ENCODE results near the gene PIK3C3.

The PIK3C3 gene

GRCh38 chr18:41954827-41955613 lies at the start of gene PIK3C3:
Gene PIK3C3, plus strand, starts transcription at chr18:41955234. Its CDS starts 58 bp downstream, at chr18:41955292.
- TF ChIP-seq MAX (IDR thresholded peaks at IDR 0.05; ENCODE audit: low read depth, low read length) (peak; percentile 40; the same call in 1 of the 2 replicates), CTCF (IDR thresholded peaks at IDR 0.05; ENCODE audit: low read depth, low read length) (no peak), MYC (IDR thresholded peaks at IDR 0.05; ENCODE audit: low read depth, low read length) (no peak), POLR2A (IDR thresholded peaks at IDR 0.05; ENCODE audit: extremely low read depth, insufficient read length) (peak; percentile 21)
- peak within 1 kb of the TSS; percentile 93 for H3K4me3 ChIP-seq (ENCODE audit: low read depth, low read length)
- peak; percentile 96 for DNase-seq (ENCODE audit: low read depth)

GRCh38 chr18:41905786-41906527 lies 49.1 kb upstream of the PIK3C3 start:
- TF ChIP-seq POLR2A (IDR thresholded peaks at IDR 0.05; ENCODE audit: extremely low read depth, insufficient read length), result no peak
- no peak for TF ChIP-seq MYC (IDR thresholded peaks at IDR 0.05; ENCODE audit: low read depth, low read length)
- no peak for TF ChIP-seq CTCF (IDR thresholded peaks at IDR 0.05; ENCODE audit: low read depth, low read length)
- TF ChIP-seq MAX (IDR thresholded peaks at IDR 0.05; ENCODE audit: low read depth, low read length), result no peak
- DNase-seq (ENCODE audit: low read depth), result no peak

GRCh38 chr18:41906528-41907146 lies 48.4 kb upstream of the PIK3C3 start:
- no peak for TF ChIP-seq MAX (IDR thresholded peaks at IDR 0.05; ENCODE audit: low read depth, low read length)
- no peak for TF ChIP-seq MYC (IDR thresholded peaks at IDR 0.05; ENCODE audit: low read depth, low read length)
- TF ChIP-seq POLR2A (IDR thresholded peaks at IDR 0.05; ENCODE audit: extremely low read depth, insufficient read length), result no peak
- TF ChIP-seq CTCF (IDR thresholded peaks at IDR 0.05; ENCODE audit: low read depth, low read length), result no peak
- DNase-seq (ENCODE audit: low read depth), result peak; percentile 64
- no peak overlapping the region for H3K4me3 ChIP-seq (ENCODE audit: low read depth, low read length)

More at GRCh38 chr18:41905786-41906527, 49.1 kb upstream of the PIK3C3 start:
- H3K4me3 ChIP-seq (ENCODE audit: low read depth, low read length), result no peak overlapping the region

GRCh38 chr18:41917181-41917580 lies 37.9 kb upstream of the PIK3C3 start:
- TF ChIP-seq CTCF (IDR thresholded peaks at IDR 0.05; ENCODE audit: low read depth, low read length), result no peak
- TF ChIP-seq MAX (IDR thresholded peaks at IDR 0.05; ENCODE audit: low read depth, low read length), result no peak
- no peak for TF ChIP-seq MYC (IDR thresholded peaks at IDR 0.05; ENCODE audit: low read depth, low read length)
- no peak for TF ChIP-seq POLR2A (IDR thresholded peaks at IDR 0.05; ENCODE audit: extremely low read depth, insufficient read length)
- DNase-seq (ENCODE audit: low read depth), result no peak
- H3K4me3 ChIP-seq (ENCODE audit: low read depth, low read length), result no peak overlapping the region

GRCh38 chr18:41921770-41922169 lies 33.3 kb upstream of the PIK3C3 start:
- H3K4me3 ChIP-seq (ENCODE audit: low read depth, low read length), result no peak overlapping the region
- no peak for DNase-seq (ENCODE audit: low read depth)
- TF ChIP-seq MAX (IDR thresholded peaks at IDR 0.05; ENCODE audit: low read depth, low read length), result no peak
- TF ChIP-seq POLR2A (IDR thresholded peaks at IDR 0.05; ENCODE audit: extremely low read depth, insufficient read length), result no peak
- TF ChIP-seq MYC (IDR thresholded peaks at IDR 0.05; ENCODE audit: low read depth, low read length), result no peak
- TF ChIP-seq CTCF (IDR thresholded peaks at IDR 0.05; ENCODE audit: low read depth, low read length), result no peak

Data from NB4 (cell line).